ENCODE data around the gene MESP2. TPM values are rescaled to one million over a fixed set of nuclear protein-coding genes. Genes with fewer than 3 reads are reported as not detected.

MESP2 gene
- total and polyA plus RNA-seq, 2 of the 13 experiments (the other 11 are each of a cell fraction or from before 2014, with no cell fraction given): not detected

GRCh38 chr15:89814112-89814742 lies 38.1 kb downstream of the MESP2 start (continued):
- TF ChIP-seq, protein P1, sequence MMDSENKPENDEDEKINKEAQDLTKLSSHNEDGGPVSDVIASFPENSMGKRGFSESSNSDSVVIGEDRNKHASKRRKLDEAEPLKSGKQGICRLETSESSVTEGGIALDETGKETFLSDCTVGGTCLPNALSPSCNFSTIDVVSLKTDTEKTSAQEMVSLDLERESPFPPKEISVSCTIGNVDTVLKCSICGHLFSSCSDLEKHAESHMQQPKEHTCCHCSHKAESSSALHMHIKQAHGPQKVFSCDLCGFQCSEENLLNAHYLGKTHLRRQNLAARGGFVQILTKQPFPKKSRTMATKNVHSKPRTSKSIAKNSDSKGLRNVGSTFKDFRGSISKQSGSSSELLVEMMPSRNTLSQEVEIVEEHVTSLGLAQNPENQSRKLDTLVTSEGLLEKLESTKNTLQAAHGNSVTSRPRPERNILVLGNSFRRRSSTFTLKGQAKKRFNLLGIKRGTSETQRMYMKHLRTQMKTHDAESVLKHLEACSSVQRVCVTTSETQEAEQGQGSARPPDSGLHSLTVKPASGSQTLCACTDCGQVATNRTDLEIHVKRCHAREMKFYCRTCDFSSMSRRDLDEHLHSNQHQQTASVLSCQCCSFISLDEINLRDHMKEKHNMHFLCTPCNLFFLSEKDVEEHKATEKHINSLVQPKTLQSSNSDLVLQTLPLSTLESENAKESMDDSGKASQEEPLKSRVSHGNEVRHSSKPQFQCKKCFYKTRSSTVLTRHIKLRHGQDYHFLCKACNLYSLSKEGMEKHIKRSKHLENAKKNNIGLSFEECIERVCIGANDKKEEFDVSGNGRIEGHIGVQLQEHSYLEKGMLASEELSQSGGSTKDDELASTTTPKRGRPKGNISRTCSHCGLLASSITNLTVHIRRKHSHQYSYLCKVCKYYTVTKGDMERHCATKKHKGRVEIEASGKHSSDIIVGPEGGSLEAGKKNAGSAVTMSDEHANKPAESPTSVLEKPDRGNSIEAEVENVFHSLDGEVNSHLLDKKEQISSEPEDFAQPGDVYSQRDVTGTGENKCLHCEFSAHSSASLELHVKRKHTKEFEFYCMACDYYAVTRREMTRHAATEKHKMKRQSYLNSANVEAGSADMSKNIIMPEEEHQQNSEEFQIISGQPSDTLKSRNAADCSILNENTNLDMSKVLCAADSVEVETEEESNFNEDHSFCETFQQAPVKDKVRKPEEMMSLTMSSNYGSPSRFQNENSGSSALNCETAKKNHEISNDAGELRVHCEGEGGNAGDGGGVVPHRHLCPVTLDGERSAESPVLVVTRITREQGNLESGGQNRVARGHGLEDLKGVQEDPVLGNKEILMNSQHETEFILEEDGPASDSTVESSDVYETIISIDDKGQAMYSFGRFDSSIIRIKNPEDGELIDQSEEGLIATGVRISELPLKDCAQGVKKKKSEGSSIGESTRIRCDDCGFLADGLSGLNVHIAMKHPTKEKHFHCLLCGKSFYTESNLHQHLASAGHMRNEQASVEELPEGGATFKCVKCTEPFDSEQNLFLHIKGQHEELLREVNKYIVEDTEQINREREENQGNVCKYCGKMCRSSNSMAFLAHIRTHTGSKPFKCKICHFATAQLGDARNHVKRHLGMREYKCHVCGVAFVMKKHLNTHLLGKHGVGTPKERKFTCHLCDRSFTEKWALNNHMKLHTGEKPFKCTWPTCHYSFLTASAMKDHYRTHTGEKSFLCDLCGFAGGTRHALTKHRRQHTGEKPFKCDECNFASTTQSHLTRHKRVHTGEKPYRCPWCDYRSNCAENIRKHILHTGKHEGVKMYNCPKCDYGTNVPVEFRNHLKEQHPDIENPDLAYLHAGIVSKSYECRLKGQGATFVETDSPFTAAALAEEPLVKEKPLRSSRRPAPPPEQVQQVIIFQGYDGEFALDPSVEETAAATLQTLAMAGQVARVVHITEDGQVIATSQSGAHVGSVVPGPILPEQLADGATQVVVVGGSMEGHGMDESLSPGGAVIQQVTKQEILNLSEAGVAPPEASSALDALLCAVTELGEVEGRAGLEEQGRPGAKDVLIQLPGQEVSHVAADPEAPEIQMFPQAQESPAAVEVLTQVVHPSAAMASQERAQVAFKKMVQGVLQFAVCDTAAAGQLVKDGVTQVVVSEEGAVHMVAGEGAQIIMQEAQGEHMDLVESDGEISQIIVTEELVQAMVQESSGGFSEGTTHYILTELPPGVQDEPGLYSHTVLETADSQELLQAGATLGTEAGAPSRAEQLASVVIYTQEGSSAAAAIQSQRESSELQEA (CRISPR knock-in tag; IDR thresholded peaks at IDR 0.05; ENCODE audit: not compliant biosample characterization): peak; percentile 2
- TF ChIP-seq ZNF83 (CRISPR knock-in tag; IDR thresholded peaks at IDR 0.05; ENCODE audit: borderline replicate concordance): no peak
- no peak for TF ChIP-seq NONO (IDR thresholded peaks at IDR 0.05)
- TF ChIP-seq NONO (CRISPR knock-in tag; conservative IDR thresholded peaks at IDR 0.05): 0 out of 2 replicates have a peak, but pooled peaks have one; percentile 11
- TF ChIP-seq ZNF563 (CRISPR knock-in tag; IDR thresholded peaks at IDR 0.05): no peak; the same call in 1 of the 2 replicates
- TF ChIP-seq MEIS2 (CRISPR knock-in tag; IDR thresholded peaks at IDR 0.05): peak; percentile 40; the same call in 1 of the 2 replicates
- 0 out of 2 replicates have a peak, but pooled peaks have one; percentile 7 for TF ChIP-seq BRD4 (CRISPR knock-in tag; IDR thresholded peaks at IDR 0.05)
- 0 out of 2 replicates have a peak, but pooled peaks have one; percentile 40 for TF ChIP-seq ZNF558 (CRISPR knock-in tag; IDR thresholded peaks at IDR 0.05; ENCODE audit: borderline replicate concordance)
- peak; percentile 50 for TF ChIP-seq ZBTB7A (CRISPR knock-in tag; IDR thresholded peaks at IDR 0.05)
- no peak for TF ChIP-seq ZNF605 (CRISPR knock-in tag; IDR thresholded peaks at IDR 0.05)
- 0 out of 2 replicates have a peak, but pooled peaks have one; percentile 27 for TF ChIP-seq BORCS8-MEF2B (CRISPR knock-in tag; IDR thresholded peaks at IDR 0.05)
- TF ChIP-seq, protein P2, sequence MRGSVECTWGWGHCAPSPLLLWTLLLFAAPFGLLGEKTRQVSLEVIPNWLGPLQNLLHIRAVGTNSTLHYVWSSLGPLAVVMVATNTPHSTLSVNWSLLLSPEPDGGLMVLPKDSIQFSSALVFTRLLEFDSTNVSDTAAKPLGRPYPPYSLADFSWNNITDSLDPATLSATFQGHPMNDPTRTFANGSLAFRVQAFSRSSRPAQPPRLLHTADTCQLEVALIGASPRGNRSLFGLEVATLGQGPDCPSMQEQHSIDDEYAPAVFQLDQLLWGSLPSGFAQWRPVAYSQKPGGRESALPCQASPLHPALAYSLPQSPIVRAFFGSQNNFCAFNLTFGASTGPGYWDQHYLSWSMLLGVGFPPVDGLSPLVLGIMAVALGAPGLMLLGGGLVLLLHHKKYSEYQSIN (CRISPR knock-in tag; IDR thresholded peaks at IDR 0.05; ENCODE audit: borderline replicate concordance): no peak
- TF ChIP-seq TCF7L2 (IDR thresholded peaks at IDR 0.05; ENCODE audit: low read depth, low read length): no peak
- TF ChIP-seq ZNF546 (CRISPR knock-in tag; conservative IDR thresholded peaks at IDR 0.05): peak; percentile 19; the same call in 1 of the 2 replicates
- TF ChIP-seq ZNF430 (CRISPR knock-in tag; IDR thresholded peaks at IDR 0.05): no peak
- TF ChIP-seq NR1H2 (CRISPR knock-in tag; IDR thresholded peaks at IDR 0.05; ENCODE audit: borderline replicate concordance, low read depth): no peak
- TF ChIP-seq FIP1L1 (IDR thresholded peaks at IDR 0.05; ENCODE audit: borderline replicate concordance, insufficient read depth, low read depth, low read length): 0 out of 2 replicates have a peak, but pooled peaks have one; percentile 26
- TF ChIP-seq ZNF331 (CRISPR knock-in tag; IDR thresholded peaks at IDR 0.05): no peak
- TF ChIP-seq PPARG (CRISPR knock-in tag; conservative IDR thresholded peaks at IDR 0.05): no peak
- TF ChIP-seq DDIT3 (CRISPR knock-in tag; IDR thresholded peaks at IDR 0.05): no peak
